Smooth muscle cell (in vitro differentiated cells): ENCODE measurements around the gene MYEOV. TPM values are rescaled to one million over a fixed set of nuclear protein-coding genes. Genes with fewer than 3 reads are reported as not detected.

Experiments used
- DNase-seq: peaks from one replicate; lab custom pipeline; 2025; ENCODE audit not compliant: unreplicated experiment; lab: John Stamatoyannopoulos, UW
- H2AFZ ChIP-seq: fragments of 200-600 bp; sonication (generic); 2 replicates; pipeline ENCODE4 v1.6.0; 2016; ENCODE audit warnings: antibody characterized with exemption, low read depth, mild to moderate bottlenecking
- H3F3A ChIP-seq: fragments of 200-600 bp; sonication (generic); 2 replicates; pipeline ENCODE4 v1.6.0; 2017; ENCODE audit warnings: antibody characterized with exemption, low read depth
- H3K27ac ChIP-seq: fragments of 200-600 bp; sonication (generic); 2 replicates; pipeline ENCODE4 v1.5.1; 2016; ENCODE audit warnings: low read depth, mild to moderate bottlenecking
- H3K27me3 ChIP-seq: fragments of 200-600 bp; sonication (generic); 2 replicates; pipeline ENCODE4 v1.6.1; 2016; ENCODE audit warnings: low read depth, mild to moderate bottlenecking
- H3K36me3 ChIP-seq: fragments of 200-600 bp; sonication (generic); 2 replicates; pipeline ENCODE4 v1.5.1; 2016; ENCODE audit warnings: low read depth
- H3K4me1 ChIP-seq: fragments of 200-600 bp; sonication (generic); 2 replicates; pipeline ENCODE4 v1.5.1; 2016; ENCODE audit warnings: low read depth
- H3K4me2 ChIP-seq: fragments of 200-600 bp; sonication (generic); 2 replicates; pipeline ENCODE4 v1.6.0; 2016; ENCODE audit warnings: mild to moderate bottlenecking
- H3K4me3 ChIP-seq: fragments of 200-600 bp; sonication (generic); 2 replicates; pipeline ENCODE4 v1.5.1; 2016; ENCODE audit warnings: mild to moderate bottlenecking
- H3K79me2 ChIP-seq: fragments of 200-600 bp; sonication (generic); 2 replicates; pipeline ENCODE4 v1.6.0; 2016; ENCODE audit warnings: low read depth, mild to moderate bottlenecking
- H3K9ac ChIP-seq: fragments of 200-600 bp; sonication (generic); 2 replicates; pipeline ENCODE4 v1.6.0; 2016; ENCODE audit warnings: low read depth
- H3K9me3 ChIP-seq: fragments of 200-600 bp; sonication (generic); replicated peaks from 2 replicates; pipeline ENCODE4 v1.5.1; 2016; ENCODE audit warnings: low read depth
- H4K20me1 ChIP-seq: fragments of 200-600 bp; sonication (generic); 2 replicates; pipeline ENCODE4 v1.6.0; 2016; ENCODE audit warnings: low read depth
- WGBS: methylation state at CpG from one replicate; pipeline ENCODE4 v1.1.7; 2016; ENCODE audit warnings: low lambda C conversion rate; 5-methylcytosine and 5-hydroxymethylcytosine counted together
- polyA plus RNA-seq: library from polyadenylated mRNA; unstranded; fragments of >200 nt; fragmentation: Nextera tagmentation; extraction: Ambion mirVana; gene quantifications from 2 replicates; pipeline ENCODE4 v1.2.1, GENCODE V29; 2016
- total RNA-seq: library from RNA; depleted of rRNA; stranded (reverse); fragments of >200 nt; gene quantifications from 2 replicates; pipeline ENCODE4 v1.2.3, GENCODE V29; 2014
- TF ChIP-seq, protein P1 (sequence below): fragments of 200-600 bp; sonication (generic); IDR thresholded peaks from 2 replicates; pipeline ENCODE4 v1.5.1; 2017; ENCODE audit warnings: borderline replicate concordance, mild to moderate bottlenecking, antibody characterized with exemption; ENCODE audit not compliant: insufficient read depth, poor library complexity, severe bottlenecking

The MYEOV gene
- total and polyA plus RNA-seq, 2 experiments from 2014 or later: 1.1 TPM; not detected in 1

DNA sequence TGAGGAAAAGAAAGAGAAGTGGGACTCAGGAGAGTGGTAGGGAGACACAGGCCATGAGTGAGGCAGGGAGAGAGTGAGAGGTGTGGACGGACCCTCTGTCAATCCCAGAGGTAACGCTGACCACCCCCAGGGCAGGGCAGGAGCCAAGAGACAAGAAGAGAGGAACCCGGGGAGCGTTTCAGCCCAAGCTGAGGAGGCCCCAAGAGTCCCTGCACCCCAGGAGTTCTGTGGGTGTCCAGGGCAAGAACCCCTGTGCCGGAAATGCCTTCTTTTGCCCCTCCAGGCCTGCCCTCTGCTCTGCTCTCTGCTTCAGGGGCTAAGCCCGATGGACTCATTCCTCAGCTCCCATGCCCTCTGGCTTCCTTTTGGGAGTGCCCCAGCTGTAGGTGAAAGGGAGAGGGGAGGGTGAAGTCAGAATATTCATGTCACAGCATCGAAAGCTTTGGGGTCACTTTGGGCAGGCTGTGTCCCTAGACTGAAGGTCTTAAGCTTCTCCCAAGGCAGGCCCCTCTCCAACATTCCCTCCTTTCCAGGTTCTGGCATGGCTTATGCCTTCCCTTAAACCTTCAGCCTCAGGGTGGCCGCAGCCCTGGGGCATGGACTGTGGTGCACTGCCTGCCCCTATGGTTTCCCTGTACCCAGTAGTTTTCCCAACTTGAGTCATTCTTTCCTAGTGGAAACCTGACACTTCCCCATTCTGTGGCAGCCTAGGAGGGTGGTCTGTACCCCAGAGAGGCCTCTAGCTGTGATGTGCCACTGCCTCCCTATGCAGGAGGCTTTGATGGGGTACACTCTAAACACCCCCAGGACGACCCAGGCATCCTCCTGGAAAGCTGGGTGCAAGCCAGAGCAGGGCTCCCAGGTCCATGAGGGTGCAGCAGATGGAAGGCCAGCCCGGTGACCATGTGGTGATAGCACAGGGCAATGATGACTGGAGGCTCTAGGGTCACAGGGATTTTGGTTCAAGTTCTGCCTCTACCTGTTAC lies 27.1 kb downstream of the MYEOV start:
- no peaks in the 10 kb centered on the region for H3K36me3 ChIP-seq
- peak overlapping the region; percentile 63 for H3K9ac ChIP-seq
- peak overlapping the region; percentile 87 for H3K27ac ChIP-seq

GRCh38 chr11:69321877-69322361 lies 28.0 kb downstream of the MYEOV start:
- Histone ChIP-seq H3K9me3 (no peaks in the 10 kb centered on the region), H3K9ac (peak overlapping the region; percentile 63), H3K27me3 (no peaks in the 10 kb centered on the region), H3K4me1 (no peaks in the 10 kb centered on the region), H3K79me2 (no peaks in the 10 kb centered on the region), H3K36me3 (no peaks in the 10 kb centered on the region), H4K20me1 (no peaks in the 10 kb centered on the region), H3K4me2 (peak overlapping the region; percentile 35), H3F3A (peaks cover 7% of the 10 kb centered on the region), H3K27ac (peak overlapping the region; percentile 87), H3K4me3 (no peak overlapping the region), H2AFZ (no peak overlapping the region)
- DNase-seq: no peak
- 13% methylated on average over 5 of the region's 5 CpGs for WGBS
- TF ChIP-seq, protein P1, sequence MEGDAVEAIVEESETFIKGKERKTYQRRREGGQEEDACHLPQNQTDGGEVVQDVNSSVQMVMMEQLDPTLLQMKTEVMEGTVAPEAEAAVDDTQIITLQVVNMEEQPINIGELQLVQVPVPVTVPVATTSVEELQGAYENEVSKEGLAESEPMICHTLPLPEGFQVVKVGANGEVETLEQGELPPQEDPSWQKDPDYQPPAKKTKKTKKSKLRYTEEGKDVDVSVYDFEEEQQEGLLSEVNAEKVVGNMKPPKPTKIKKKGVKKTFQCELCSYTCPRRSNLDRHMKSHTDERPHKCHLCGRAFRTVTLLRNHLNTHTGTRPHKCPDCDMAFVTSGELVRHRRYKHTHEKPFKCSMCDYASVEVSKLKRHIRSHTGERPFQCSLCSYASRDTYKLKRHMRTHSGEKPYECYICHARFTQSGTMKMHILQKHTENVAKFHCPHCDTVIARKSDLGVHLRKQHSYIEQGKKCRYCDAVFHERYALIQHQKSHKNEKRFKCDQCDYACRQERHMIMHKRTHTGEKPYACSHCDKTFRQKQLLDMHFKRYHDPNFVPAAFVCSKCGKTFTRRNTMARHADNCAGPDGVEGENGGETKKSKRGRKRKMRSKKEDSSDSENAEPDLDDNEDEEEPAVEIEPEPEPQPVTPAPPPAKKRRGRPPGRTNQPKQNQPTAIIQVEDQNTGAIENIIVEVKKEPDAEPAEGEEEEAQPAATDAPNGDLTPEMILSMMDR: no peak

More for the DNA sequence above, 27.1 kb downstream of the MYEOV start:
- Histone ChIP-seq H3F3A (peaks cover 7% of the 10 kb centered on the region), H2AFZ (no peak overlapping the region), H3K4me1 (no peaks in the 10 kb centered on the region), H3K4me3 (no peak overlapping the region), H4K20me1 (no peaks in the 10 kb centered on the region), H3K27me3 (no peaks in the 10 kb centered on the region), H3K79me2 (no peaks in the 10 kb centered on the region), H3K9me3 (no peaks in the 10 kb centered on the region), H3K4me2 (peak overlapping the region; percentile 35)
- TF ChIP-seq, protein P1: no peak
- WGBS: 94% methylated on average over 10 of the region's 10 CpGs
- DNase-seq: no peak

- Histone ChIP-seq H2AFZ (no peak overlapping the region), H3K9me3 (no peaks in the 10 kb centered on the region), H4K20me1 (no peaks in the 10 kb centered on the region), H3K27ac (no peak overlapping the region), H3K4me1 (no peaks in the 10 kb centered on the region), H3K79me2 (no peaks in the 10 kb centered on the region), H3K9ac (no peak overlapping the region), H3K36me3 (no peaks in the 10 kb centered on the region), H3K4me3 (no peak overlapping the region), H3K27me3 (no peaks in the 10 kb centered on the region), H3K4me2 (no peak overlapping the region), H3F3A (no peaks in the 10 kb centered on the region)
- no peak for DNase-seq
- 91% methylated on average over 8 of the region's 8 CpGs for WGBS
- TF ChIP-seq, protein P1: no peak
These were observed 31.5 kb downstream of the MYEOV start for GRCh38 chr11:69325446-69325845.
